ENCODE measurements around the gene RFX2.

- TF ChIP-seq CTCF (IDR thresholded peaks at IDR 0.05) (no peak), POLR2A (IDR thresholded peaks at IDR 0.05) (no peak)
Measured at GRCh38 chr19:6079107-6079506, 31.2 kb downstream of the RFX2 start.

All from ovary (tissue), 3 donors.